Neuronal stem cell (in vitro differentiated cells): Measurements from ENCODE around the gene NASP. TPM values are rescaled to one million over a fixed set of nuclear protein-coding genes. Genes with fewer than 3 reads are reported as not detected.

Experiments used
- DNase-seq: peaks from one replicate; pipeline ENCODE4 v3.0.0-alpha.2; 2013; ENCODE audit warnings: low spot score
- H2AFZ ChIP-seq: one replicate; pipeline ENCODE4 v1.6.1; 2013; ENCODE audit warnings: mild to moderate bottlenecking, low read length, inconsistent platforms
- H2AK5ac ChIP-seq: 2 replicates; pipeline ENCODE4 v1.6.1; 2013; ENCODE audit warnings: low read depth, mild to moderate bottlenecking, inconsistent platforms, low read length, moderate library complexity, mixed read lengths
- H2BK120ac ChIP-seq: 2 replicates; pipeline ENCODE4 v1.6.1; 2013; ENCODE audit warnings: low read depth, mild to moderate bottlenecking, inconsistent platforms, low read length, moderate library complexity, mixed read lengths
- H2BK12ac ChIP-seq: one replicate; pipeline ENCODE4 v1.6.1; 2013; ENCODE audit warnings: low read length, inconsistent platforms
- H2BK15ac ChIP-seq: 2 replicates; pipeline ENCODE4 v1.6.1; 2013; ENCODE audit warnings: mild to moderate bottlenecking, low read length, inconsistent platforms, mixed read lengths
- H2BK5ac ChIP-seq: one replicate; pipeline ENCODE4 v1.6.1; 2013; ENCODE audit warnings: inconsistent platforms, mild to moderate bottlenecking, low read length, moderate library complexity
- H3K14ac ChIP-seq: one replicate; pipeline ENCODE4 v1.6.1; 2013; ENCODE audit warnings: low read length, inconsistent platforms
- H3K18ac ChIP-seq: 2 replicates; pipeline ENCODE4 v1.6.1; 2013; ENCODE audit warnings: low read length, inconsistent platforms
- H3K23ac ChIP-seq: 2 replicates; pipeline ENCODE4 v1.6.1; 2013; ENCODE audit warnings: low read depth, mild to moderate bottlenecking, mixed read lengths, low read length, inconsistent platforms; ENCODE audit not compliant: poor library complexity
- H3K27ac ChIP-seq: replicated peaks from 3 replicates; pipeline ENCODE4 v1.5.1; 2013; ENCODE audit warnings: low read length, inconsistent platforms
- H3K27me3 ChIP-seq, 3 experiments: 2 replicates each; pipeline ENCODE4 v1.6.1; 2013; ENCODE audit warnings: low read length in 3 of 3, mild to moderate bottlenecking in 2 of 3, inconsistent platforms in 1 of 3, low read depth in 1 of 3, mixed read lengths in 1 of 3, moderate library complexity in 1 of 3; ENCODE audit not compliant: control insufficient read depth in 3 of 3, insufficient read depth in 3 of 3
- H3K36me3 ChIP-seq, 2 donors: replicated peaks in 1 of 2; 2 replicates each; pipeline ENCODE4 v1.6.1; 2013; ENCODE audit warnings: low read length in 2 of 2; ENCODE audit not compliant: control insufficient read depth in 2 of 2, insufficient read depth in 2 of 2
- H3K4ac ChIP-seq: 2 replicates; pipeline ENCODE4 v1.6.1; 2013; ENCODE audit warnings: inconsistent platforms, mild to moderate bottlenecking, low read length, moderate library complexity
- H3K4me1 ChIP-seq, 2 donors: 1 replicate in 1 of 2; 2 replicates in 1 of 2; pipeline ENCODE4 v1.6.1; 2013; ENCODE audit warnings: low read length in 2 of 2, low read depth in 1 of 2; ENCODE audit not compliant: control insufficient read depth in 2 of 2, insufficient read depth in 1 of 2
- H3K4me2 ChIP-seq: one replicate; pipeline ENCODE4 v1.6.1; 2013; ENCODE audit warnings: mild to moderate bottlenecking, low read length, inconsistent platforms; ENCODE audit not compliant: insufficient read depth, poor library complexity, severe bottlenecking
- H3K4me3 ChIP-seq, 2 donors: 2 replicates each; pipeline ENCODE4 v1.5.1; 2013; ENCODE audit warnings: low read length in 2 of 2, mild to moderate bottlenecking in 2 of 2, inconsistent platforms in 1 of 2, moderate library complexity in 1 of 2
- H3K79me1 ChIP-seq: one replicate; pipeline ENCODE4 v1.6.1; 2013; ENCODE audit warnings: low read depth, mild to moderate bottlenecking, inconsistent platforms, low read length, moderate library complexity
- H3K9ac ChIP-seq: one replicate; pipeline ENCODE4 v1.6.1; 2013; ENCODE audit warnings: mild to moderate bottlenecking, low read depth, low read length, inconsistent platforms; ENCODE audit not compliant: poor library complexity
- H3K9me3 ChIP-seq, 2 donors: replicated peaks in 1 of 2; 2 replicates each; pipeline versions ENCODE3 to v1.6.1; 2013; ENCODE audit warnings: low read length in 2 of 2, mild to moderate bottlenecking in 2 of 2, inconsistent platforms in 1 of 2, low read depth in 1 of 2, mixed read lengths in 1 of 2, moderate library complexity in 1 of 2; ENCODE audit not compliant: control insufficient read depth in 2 of 2, insufficient read depth in 1 of 2
- H4K8ac ChIP-seq: one replicate; pipeline ENCODE4 v1.6.1; 2013; ENCODE audit warnings: low read depth, mild to moderate bottlenecking, inconsistent platforms, low read length, moderate library complexity
- H4K91ac ChIP-seq: one replicate; pipeline ENCODE4 v1.6.1; 2013; ENCODE audit warnings: low read length, low read depth, mild to moderate bottlenecking, inconsistent platforms; ENCODE audit not compliant: poor library complexity
- WGBS, 2 donors: extraction: QIAGEN DNeasy Blood & Tissue Kit; methylation state at CpG; one replicate each; pipeline ENCODE4 v1.1.7; 2013; ENCODE audit warnings: missing lambda C conversion rate in 2 of 2, mixed read lengths in 1 of 2; ENCODE audit not compliant: insufficient read length in 2 of 2, insufficient replicate concordance in 1 of 2; ENCODE audit errors: extremely low coverage in 2 of 2; 5-methylcytosine and 5-hydroxymethylcytosine counted together
- small RNA-seq: library from polyadenylated mRNA; stranded (forward); fragments of <200 nt; extraction: miRNeasy Mini kit (QIAGEN cat#:217004); gene quantifications from one replicate; pipeline ENCODE3, GENCODE V24; 2013; ENCODE audit not compliant: insufficient read depth

The NASP gene

GRCh38 chr1:45667321-45668111, 83.7 kb downstream of the NASP start:
- Histone ChIP-seq H3K27ac (no peak overlapping the region), H3K4me1 (no peaks in the 10 kb centered on the region), H3K9ac (no peak overlapping the region), H3K79me1 (peaks cover 9% of the 10 kb centered on the region), H2BK12ac (no peak overlapping the region), H3K4me2 (no peak overlapping the region), H2AFZ (no peak overlapping the region), H3K36me3 (peaks cover 0 to 21% of the 10 kb centered on the region in 2 donors), H3K4ac (no peak overlapping the region), H3K18ac (no peak overlapping the region), H2BK15ac (no peak overlapping the region), H4K91ac (no peak overlapping the region), H3K14ac (no peak overlapping the region), H3K9me3 (no peaks in the 10 kb centered on the region), H2BK120ac (no peak overlapping the region), H3K23ac (no peak overlapping the region), H2BK5ac (no peak overlapping the region), H4K8ac (no peak overlapping the region), H2AK5ac (no peak overlapping the region), H3K4me3 (no peak overlapping the region), H3K27me3 (no peaks in the 10 kb centered on the region)
- WGBS, 2 donors: no CpG with 5 or more reads among the region's 8 CpGs
- no peak for DNase-seq

Small RNA genes within 50 kb of the gene (small RNA-seq; reads per million reads assigned to genes)
- gene AL355480.1 (not detected), gene AL355480.2 (not detected), gene AL355480.3 (not detected), gene AL355480.4 (not detected)
